A549 treated with Hydrocortisone at 1 μM for 4 hours (cell line): ENCODE results near the gene ELOVL4. TPM values are rescaled to one million over a fixed set of nuclear protein-coding genes. Genes with fewer than 3 reads are reported as not detected.

Experiments
- total RNA-seq: library from RNA; stranded (reverse); fragments of 200-300 nt; extraction: Qiagen RNA extraction; gene quantifications from 5 replicates; pipeline ENCODE4 v1.2.3, GENCODE V29; 2022

Gene ELOVL4
- total RNA-seq, result 1.4 to 2.1 TPM (median 1.5 TPM) in 5 replicates

DNA sequence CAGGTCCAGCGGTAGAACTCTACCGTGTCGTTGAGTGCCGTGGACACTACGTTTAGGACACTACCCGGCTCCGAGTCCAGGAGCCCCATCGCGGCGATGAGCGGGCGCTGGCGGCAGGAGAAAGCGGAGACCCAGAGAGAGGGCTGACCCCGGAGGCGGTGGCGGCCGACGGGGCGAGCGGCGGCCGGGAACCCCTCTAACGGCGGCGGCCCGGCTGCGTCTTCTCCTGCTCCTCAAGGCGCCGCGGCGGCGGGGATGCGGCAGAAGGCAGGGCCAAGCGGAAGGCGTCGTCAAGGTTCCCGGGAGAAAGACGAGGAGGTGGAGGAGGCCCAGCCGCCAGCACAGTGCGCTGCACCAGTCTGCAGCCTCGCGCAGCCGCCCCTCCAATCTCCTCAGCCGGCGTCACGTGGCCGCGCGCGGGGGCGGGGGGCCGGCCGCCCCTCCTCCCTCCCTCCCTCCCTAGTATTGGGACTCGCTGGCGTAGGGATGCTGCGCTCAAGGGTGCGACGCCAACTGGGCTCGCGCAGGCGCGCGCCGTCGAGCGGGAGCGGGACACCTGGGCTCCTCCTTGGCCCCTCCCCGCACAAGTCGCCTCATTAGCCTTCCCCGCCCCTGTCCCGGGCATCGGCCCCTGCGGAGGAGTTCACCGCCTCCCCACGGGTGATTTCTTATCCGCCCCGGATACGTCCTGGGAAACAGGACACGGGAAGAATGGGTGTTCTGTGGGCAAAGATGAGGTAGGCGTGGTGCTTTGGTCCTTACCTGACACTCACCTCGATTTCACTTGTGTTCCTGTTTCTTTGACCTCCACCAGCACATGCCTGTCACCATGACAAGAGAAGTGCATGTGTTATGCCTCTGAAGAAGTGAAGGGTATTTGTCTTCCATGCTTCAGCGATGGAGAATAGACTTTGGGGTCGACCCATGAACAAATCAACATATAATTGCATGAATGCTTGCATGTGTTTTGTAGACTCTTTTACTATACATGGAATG lies at the start of gene ELOVL4:
TSS of gene ELOVL4 (minus strand) at position 363 of the 996 bp plus-strand sequence. CDS start at position 89, 274 bp downstream.

Other genes with a start within 250 kb of the ELOVL4 start
- 15.9 to 23.6 TPM (median 18.1 TPM) in 5 replicates for gene TTK, start 57.1 kb upstream of the ELOVL4 start, total RNA-seq
- 4.6 to 7.9 TPM (median 6.4 TPM) in 5 replicates for gene BCKDHB, start 159.1 kb upstream of the ELOVL4 start, total RNA-seq